Measurements from ENCODE around the gene MPP3.
A peak's percentile ranks its signal among the peaks of the same experiment; 100 is the strongest.
"Not testable (repeated sequence)": the region's sequence is repeated elsewhere in the genome, so short reads cannot be mapped to it uniquely, and the experiment has no call there.

The MPP3 gene

DNA sequence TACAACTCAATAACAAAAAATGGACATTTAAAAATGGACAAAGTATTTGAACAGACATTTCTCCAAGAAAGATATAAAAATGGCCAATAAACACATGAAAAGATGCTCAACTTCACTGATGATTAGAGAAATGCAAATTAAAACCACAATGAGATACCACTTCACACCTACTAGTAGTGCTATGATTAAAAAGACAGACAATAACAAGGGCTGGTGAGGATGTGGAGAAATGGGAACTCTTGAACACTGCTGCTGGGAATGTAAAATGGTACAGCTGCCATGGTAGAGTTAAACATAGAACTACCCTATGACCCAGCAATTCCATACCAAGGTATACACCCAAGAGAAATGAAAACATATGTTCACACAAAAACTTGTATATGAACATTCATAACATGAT lies 27.8 kb downstream of the MPP3 start:
- DNase-seq (ENCODE audit: low spot score), result no peak

DNA sequence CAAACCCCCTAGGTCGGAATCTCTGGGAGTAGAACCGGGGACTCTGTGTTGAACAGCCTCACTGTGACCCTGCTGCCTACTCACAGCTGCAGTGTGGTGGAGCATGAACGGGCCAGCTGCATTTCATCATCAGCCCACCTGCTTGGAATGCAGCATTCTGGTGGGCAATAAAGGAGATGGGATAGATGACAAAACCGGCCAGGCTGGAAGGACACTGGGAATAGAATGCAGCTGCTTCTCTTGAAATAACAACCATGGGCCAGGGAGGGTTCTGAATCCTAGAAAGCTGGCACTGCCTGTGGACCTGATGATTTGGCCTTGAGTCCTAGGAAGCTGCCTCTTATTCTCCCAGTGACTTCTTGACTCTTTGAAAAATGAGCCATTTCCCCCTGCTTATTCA lies 29.2 kb downstream of the MPP3 start:
- no peak for DNase-seq (ENCODE audit: low spot score)

DNA sequence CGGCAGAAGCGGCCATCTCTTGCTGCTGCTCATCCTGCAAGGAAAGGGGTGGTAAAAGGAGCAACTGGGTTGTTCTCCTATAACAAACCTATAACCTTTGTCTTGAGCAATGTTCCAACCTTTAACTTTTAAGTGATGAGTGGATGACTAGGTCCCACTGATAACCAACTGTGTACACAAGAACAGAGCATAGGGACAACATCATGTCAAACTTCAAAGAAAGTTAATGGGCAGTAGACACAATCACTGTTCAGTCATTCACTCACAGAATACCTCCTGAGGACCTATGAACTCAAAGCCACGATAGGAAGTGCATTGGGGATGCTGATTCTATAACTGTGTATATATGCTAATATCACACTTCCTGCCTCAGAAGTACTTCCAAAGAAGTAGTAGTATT lies 31.1 kb downstream of the MPP3 start:
- no peak for DNase-seq (ENCODE audit: low spot score)

DNA sequence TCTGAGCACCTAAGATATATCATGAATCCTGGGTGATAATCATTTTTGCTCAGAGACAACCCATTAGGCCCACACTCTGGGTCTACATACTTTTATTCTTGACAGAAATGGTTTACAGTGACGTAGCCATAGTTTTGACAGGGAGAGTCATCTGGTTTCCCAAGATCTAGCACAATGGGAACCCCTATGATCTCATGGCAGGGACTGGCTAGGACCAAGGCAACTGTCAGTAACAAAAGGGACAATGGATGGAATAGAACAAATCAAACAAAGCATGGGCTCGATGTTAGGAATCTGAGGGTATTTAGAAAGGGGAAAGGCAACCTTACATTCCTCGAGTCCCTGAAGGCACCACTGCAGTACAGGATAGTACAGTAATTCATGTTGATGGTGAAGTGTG lies 32.2 kb downstream of the MPP3 start:
- DNase-seq (ENCODE audit: low spot score), result no peak

DNA sequence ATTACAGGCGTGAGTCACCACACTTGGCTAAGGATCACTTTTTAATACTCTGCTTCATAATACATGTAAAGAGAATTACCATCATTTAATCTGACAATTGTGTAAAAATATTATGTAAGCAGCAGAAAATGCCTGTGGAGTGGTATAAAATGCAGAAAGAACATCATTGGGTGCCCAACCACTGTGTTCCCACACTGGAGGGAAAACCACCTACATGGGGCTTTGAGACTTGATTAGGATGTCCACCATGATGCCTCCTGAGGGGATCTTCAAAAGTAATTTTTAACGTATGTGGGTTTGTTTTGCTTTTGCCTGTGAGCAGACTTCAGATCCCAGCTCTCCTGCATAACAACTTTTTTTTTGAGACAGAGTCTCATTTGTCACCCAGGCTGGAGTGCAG lies 33.9 kb downstream of the MPP3 start:
- no peak for DNase-seq (ENCODE audit: low spot score)

DNA sequence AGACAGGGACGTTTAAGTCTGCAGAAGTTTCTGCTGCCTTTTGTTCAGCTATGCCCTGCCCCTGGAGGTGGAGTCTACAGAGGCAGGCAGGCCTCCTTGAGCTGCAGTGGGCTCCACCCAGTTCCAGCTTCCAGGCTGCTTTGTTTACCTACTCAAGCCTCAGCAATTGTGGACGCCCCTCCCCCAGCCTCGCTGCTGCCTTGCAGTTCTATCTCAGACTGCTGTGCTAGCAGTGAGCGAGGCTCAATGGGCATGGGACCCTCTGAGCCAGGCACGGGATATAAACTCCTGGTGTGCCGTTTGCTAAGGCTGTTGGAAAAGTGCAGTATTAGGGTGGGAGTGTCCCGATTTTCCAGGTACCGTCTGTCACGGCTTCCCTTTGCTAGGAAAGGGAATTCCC lies 34.9 kb downstream of the MPP3 start:
- DNase-seq (ENCODE audit: low spot score), result not testable (repeated sequence)

DNA sequence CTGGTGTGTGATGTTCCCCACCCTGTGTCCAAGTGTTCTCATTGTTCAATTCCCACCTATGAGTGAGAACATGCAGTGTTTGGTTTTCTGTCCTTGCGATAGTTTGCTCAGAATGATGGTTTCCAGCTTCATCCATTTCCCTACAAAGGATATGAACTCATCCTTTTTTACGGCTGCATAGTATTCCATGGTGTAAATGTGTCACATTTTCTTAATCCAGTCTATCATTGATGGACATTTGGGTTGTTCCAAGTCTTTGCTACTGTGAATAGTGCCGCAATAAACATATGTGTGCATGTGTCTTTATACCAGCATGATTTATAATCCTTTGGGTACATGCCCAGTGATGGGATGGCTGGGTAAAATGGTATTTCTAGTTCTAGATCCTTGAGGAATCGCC lies 40.3 kb downstream of the MPP3 start:
- DNase-seq (ENCODE audit: low spot score), result not testable (repeated sequence)

DNA sequence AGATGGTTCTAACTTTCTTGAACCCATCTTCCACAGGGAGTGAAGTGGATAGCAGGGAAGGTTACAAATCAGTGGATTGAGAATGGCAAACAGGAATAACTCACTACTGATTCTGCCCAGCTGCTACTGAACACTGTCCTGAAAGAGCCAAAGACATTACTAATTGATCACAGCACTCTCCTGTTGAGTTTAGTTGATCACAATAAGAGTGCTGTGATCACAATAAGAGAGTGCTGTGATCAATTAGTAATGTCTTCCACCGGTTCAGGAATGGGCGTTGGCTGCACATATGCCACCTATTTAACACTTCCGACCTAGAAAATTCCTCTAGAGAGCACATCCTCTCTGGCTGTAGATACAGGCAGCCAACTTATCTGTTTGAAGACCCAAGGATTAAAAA lies 41.4 kb downstream of the MPP3 start:
- no peak for DNase-seq (ENCODE audit: low spot score)

DNA sequence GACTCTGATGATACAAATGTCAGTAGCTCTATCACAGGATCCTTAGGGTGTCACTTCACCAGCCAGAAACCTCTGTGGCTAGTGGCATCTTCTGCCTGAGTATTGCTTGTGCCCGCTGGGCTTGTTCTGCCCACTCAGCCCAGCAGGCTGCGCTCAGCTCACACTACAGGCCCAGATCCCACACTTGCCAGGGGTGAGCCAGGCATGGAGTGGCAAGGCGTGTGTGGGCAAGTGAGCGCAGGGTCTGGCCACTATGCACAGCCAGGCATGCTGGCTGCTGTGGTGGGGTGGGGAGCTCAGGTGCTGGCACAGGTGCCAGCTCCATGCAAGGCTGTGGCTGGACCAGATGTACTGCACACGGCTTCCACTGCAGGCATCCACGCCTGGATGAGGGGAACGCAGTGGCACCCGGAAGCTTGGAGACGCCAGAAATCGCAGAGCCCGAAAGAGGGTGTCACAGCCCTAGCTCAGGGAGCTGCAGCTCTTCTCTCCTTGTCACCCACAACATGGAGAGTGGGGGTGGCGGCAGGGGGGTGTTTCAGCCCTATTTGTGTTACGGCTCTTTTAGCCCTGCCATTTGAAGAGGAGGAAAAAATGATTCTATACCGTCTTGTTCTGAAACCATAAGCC lies 42.5 kb downstream of the MPP3 start:
- DNase-seq (ENCODE audit: low spot score), result no peak

DNA sequence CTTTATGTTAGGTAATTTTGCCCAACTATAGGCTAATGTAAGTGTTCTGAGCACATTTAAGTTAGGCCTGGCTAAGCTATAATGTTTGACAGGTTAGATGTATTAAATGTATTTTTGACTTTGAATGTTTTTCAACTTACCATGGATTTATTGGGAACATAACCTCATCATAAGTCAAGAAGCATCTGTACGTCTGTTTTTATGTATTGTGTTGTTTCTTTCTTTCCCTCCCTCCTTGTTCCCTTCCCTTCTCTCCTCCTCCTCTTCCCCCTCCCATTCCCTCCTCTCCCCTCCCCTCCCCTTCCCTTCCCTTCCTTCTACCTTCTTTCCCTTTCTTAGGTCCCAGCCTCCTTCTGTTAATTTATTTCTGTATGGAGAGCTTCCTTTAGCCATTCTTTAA lies 43.5 kb downstream of the MPP3 start:
- DNase-seq (ENCODE audit: low spot score), result no peak

DNA sequence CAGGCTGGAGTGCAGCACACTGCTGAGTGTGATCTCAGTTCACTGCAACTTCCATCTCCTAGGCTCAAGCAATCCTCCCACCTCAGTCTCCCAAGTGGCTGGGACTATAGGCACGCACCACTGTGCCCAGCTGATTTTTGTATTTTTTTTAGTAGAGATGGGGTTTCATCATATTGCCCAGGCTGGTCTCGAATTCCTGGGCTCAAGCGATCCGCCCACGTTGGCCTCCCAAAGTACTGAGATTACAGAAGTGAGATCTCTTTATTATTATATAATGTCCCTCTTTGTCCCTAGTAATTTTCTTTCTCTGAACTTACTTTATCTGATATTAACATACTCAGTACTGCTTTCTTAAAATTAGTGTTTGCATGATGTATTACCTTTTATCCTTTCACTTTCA lies 44.4 kb downstream of the MPP3 start:
- DNase-seq (ENCODE audit: low spot score), result no peak

DNA sequence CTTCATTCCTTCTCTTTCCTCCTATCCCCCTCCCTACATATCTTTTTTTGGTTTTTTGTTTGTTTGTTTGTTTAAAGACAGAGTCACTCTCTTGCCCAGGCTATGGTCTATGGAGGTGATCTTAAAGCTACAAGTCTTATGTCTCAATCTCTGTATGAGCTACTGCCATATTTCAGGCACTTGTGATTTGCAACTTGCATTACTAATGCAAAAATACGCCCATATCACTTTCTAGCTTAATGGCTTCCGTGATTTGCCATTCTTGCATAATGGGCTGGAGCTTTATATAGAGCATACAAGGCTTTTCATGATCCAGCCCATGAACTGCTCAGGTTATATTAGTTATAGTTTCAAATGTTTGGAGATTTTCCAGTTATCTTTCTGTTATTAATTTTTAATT lies 45.2 kb downstream of the MPP3 start:
- no peak for DNase-seq (ENCODE audit: low spot score)

DNA sequence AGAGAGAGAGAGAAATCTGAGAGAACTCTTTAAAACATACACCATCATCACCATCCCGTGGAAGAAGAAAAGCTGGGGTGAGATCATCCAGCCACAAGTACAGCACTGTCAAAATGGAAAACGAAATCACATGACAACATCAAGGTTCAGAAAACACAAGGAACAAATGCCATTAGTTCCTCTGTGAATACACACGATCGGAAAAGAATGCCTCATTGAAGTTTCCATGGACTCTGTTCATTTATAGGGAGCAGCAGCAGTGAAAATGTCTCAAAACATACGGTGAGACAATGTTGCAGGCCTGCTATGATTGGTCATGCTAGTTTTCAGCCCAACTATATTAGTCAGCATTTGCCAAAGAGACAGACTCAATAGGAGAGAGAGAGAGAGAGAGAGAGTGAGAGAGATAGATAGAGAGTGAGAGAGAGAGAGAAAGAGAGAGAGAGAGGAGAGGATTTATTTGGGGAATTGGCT lies 48.3 kb downstream of the MPP3 start:
- no peak for DNase-seq (ENCODE audit: low spot score)

DNA sequence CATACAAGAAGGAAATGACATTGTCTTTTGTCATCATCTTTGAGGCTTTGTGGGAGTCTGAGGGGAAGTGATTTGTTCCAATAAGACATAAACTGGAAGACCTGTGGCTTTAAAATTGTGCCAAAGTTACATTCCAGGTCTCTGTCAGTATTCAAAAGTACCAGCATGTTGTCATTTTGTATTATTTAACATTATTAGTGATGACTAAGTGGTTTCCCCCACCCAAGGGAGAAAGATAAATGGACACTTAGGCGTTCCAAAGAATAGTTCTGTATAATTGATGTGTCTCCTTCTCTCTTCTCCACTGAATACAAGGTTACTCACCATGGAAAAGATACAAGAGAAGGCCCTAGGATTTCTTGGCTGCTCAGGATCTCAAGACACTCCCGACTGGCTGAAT lies 48.9 kb downstream of the MPP3 start:
- DNase-seq (ENCODE audit: low spot score), result no peak

DNA sequence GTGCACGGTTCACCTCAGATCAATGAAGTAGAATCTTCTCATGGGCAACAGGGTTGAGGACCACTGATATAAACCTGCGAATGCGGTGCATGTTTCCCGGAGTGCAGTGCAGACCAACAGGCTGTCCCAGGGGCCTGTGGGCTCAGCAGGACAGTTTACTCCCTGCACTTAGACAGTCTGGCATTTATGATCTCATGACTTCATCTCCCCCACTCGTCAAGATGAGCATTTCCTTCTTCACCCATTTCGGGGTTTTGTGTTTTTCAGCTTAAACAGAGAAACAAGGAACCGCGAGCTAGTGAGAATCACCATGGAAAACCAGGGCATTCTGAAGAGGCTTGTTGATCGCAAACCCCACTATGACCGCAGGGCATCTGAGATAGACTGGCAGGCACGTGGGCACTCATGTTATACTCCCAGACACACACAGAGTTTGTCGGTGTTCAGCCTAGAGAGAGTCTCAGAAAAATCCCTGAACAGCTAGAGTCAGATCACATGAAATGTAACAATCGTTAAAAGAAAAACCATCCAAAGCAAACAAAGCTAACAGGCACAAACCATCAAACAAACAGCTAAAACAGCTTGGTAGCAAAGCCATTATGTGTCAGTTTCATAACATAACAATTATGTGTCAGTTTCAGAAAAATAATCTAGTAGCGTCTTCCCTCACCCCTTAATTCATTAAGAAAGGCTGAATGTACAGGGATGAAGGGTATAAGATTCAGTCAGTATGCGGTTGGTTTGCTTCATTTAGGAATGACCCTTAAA lies 49.8 kb downstream of the MPP3 start:
- no peak for DNase-seq (ENCODE audit: low spot score)

DNA sequence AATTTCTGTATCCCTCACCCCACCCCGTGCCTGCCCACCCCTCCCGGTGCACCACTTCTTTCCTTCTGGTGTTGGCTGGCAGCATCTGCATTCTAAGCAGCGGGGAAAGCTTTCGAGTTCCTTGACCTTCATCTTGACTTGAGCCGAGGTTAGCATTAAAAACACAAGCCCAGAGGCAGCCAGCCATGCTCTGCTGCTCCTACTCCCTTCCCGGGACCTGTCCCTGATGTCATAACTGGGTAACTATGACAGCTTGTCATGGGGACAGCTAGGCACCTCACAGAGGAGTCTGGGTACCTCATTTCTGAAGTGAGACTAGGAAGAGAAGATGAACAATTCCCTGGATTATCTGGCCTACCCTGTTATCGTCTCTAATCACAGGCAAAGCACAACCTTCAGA lies 52.8 kb downstream of the MPP3 start, which contains the start of gene CFAP97D1:
CFAP97D1 (plus strand) TSS at position 301 of the 400 bp plus-strand sequence; CDS start at position 329, 28 bp downstream.
- no peak for DNase-seq (ENCODE audit: low spot score)

DNA sequence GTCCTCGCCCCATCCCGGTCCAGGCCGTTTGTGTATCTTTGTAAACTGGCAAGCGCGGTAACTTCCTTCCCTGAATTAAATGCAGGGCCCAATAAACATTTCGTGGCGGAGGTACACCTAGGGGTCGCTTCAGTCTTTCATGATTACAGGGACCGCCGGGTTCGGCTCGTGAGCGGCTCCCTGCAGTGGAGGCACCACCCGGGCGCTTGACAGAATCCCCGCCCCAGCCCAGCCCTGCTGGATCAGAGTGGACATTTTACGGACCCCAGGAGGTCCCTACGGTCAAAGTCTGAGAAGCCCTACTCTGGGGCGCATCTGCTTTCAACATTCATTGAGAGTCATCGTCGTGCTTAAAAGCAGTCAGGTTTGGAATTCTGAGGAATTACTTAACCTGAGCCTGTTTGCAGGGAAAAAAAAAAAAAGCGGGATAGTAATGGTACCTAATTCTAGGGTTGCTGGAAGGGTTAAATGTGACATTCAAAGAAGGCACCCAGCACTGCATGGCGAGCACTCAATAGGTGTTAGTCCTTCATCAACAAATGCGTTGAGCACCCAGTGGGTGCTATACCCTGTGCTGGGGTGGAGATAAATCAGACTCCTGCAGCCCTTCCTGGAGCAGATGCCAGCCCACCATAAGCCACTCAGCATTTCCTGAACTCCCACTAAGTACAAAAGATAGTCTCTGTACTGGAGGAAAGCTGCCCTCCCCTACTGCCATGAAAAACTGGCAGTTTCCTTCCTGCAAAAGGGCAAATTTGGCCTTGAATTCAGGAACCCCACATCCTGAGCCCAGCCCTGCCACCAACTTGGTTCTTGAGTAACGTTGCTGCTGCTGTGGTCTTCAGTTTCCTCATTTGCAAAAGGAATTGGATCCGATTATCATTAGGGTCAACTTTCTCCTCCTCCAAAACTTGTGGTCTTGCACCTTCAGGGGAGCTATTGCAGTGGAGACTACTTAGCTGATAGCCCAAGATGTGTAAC lies 53.5 kb downstream of the MPP3 start:
- no peak for DNase-seq (ENCODE audit: low spot score)

DNA sequence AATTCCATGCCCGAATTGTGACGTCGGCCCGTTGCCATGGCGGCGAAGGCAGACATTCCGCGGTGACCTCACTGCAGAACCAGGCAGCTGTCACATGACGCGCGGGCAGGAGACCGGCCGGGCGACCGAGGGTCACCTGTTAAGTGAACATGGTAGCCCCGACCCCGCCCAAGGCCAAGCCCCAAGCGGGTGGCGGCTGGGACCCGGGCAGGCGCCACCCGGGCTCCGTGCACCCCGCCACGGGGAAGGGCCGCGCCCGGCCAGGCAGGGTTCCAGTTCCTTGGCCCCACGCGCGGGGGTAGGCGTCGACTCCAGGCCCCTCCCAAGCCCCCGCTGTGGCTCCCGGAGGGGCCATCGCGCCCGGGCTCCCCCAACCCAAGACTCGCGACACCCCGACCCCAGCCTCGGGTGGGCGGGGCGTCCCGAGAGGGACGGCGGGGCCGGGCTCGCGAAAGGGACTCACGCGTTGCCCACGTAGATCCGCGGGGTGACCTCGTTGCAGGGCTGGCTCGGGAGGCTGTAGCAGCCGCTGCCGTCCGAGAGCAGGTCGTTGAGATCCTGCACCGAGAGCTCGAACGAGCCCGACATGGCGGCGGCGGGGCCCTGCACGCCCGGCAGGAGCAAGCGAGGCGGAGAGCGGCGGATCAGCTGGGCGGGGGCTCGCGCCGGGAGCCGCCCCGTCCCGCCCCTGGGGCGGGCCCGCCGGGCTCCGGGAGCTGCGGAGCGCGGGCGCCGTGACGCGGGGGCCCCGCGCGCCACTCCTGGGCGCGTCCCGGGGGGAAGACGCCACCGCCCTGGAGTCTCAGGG lies 54.4 kb downstream of the MPP3 start, which contains the start of gene DUSP3:
DUSP3 (minus strand) TSS at position 641 of the 808 bp plus-strand sequence; CDS start at position 588, 53 bp downstream.
- peak; percentile 64 for DNase-seq (ENCODE audit: low spot score)

DNA sequence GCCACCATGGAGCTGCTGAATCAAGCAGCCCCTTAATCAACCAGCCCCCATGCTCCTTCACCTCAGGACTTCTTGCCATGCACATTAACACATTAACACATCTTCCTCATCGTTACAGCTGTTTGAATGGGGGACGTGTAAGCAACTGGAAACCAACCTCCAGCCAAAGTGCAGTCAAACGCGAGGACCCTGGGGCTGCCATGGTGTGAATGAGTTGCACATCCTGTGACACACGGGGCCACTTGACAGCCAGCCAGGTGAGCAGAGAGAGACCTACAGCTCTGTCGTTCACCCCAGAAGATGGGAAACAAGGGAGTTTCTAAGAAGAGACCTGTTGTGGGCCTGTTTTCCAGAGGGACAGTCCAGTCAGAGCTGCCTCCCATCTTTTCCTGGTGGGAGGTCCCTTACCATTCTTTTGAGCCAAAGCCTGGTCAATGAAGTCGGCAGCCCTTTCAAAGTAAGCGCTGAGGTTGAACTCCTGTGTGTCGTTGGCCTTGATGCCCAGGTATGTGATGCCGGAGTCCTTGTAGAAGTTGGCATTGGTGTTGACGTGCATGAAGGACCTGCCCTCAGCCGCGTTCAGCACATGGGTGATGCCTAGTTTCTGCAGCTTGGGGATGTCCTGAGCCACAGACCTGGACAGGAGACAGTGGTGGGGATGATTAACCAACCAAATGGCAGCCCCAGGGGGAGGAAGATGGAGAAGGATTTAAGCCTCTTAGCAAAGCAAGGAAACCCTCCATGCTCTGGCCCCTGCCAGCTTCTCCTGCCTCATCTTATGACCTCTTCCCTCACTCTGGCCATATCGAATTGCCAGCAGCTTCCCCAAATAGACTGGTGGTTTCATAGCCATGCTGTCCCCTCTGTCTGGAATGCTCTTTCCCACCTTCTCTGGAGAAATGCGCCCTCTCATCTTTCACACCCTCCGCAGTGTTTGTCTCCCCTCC lies 58.4 kb downstream of the MPP3 start:
- DNase-seq (ENCODE audit: low spot score), result no peak
